ENCODE data around the gene PCDH8.

PCDH8 gene

GRCh38 chr13:52848455-52849195 lies at the start of gene PCDH8:
PCDH8 (minus strand) TSS chr13:52848640; CDS start chr13:52848436, 204 bp downstream.
- DNase-seq (ENCODE audit: low read depth) = no peak

- DNase-seq (ENCODE audit: low read depth) = no peak
Observed at GRCh38 chr13:52896827-52897659, 48.6 kb upstream of the PCDH8 start.

- no peak for DNase-seq (ENCODE audit: low read depth)
Observed at GRCh38 chr13:52894413-52894812, 46.0 kb upstream of the PCDH8 start.

GRCh38 chr13:52892925-52893324 lies 44.5 kb upstream of the PCDH8 start:
- no peak for DNase-seq (ENCODE audit: low read depth)

GRCh38 chr13:52891706-52892105 lies 43.3 kb upstream of the PCDH8 start:
- DNase-seq (ENCODE audit: low read depth) = no peak

- no peak for DNase-seq (ENCODE audit: low read depth)
Observed at GRCh38 chr13:52887165-52887564, 38.7 kb upstream of the PCDH8 start.

GRCh38 chr13:52885141-52885540 lies 36.7 kb upstream of the PCDH8 start:
- DNase-seq (ENCODE audit: low read depth) = no peak

GRCh38 chr13:52884429-52885010 lies 36.1 kb upstream of the PCDH8 start:
- no peak for DNase-seq (ENCODE audit: low read depth)

- DNase-seq (ENCODE audit: low read depth) = no peak
Observed at GRCh38 chr13:52882785-52883184, 34.3 kb upstream of the PCDH8 start.

GRCh38 chr13:52879950-52880741 lies 31.7 kb upstream of the PCDH8 start:
- no peak for DNase-seq (ENCODE audit: low read depth)

- DNase-seq (ENCODE audit: low read depth) = no peak
Observed at GRCh38 chr13:52878831-52879230, 30.4 kb upstream of the PCDH8 start.

GRCh38 chr13:52870143-52870542 lies 21.7 kb upstream of the PCDH8 start:
- no peak for DNase-seq (ENCODE audit: low read depth)

GRCh38 chr13:52869621-52870020 lies 21.2 kb upstream of the PCDH8 start:
- DNase-seq (ENCODE audit: low read depth) = no peak

GRCh38 chr13:52869050-52869449 lies 20.6 kb upstream of the PCDH8 start:
- DNase-seq (ENCODE audit: low read depth) = no peak

GRCh38 chr13:52868190-52868589 lies 19.8 kb upstream of the PCDH8 start:
- no peak for DNase-seq (ENCODE audit: low read depth)

- DNase-seq (ENCODE audit: low read depth) = no peak
Observed at GRCh38 chr13:52864941-52865340, 16.5 kb upstream of the PCDH8 start.

- no peak for DNase-seq (ENCODE audit: low read depth)
Observed at GRCh38 chr13:52862358-52863206, 14.1 kb upstream of the PCDH8 start.

- no peak for DNase-seq (ENCODE audit: low read depth)
Observed at GRCh38 chr13:52852444-52852843, 4.0 kb upstream of the PCDH8 start.

- no peak for DNase-seq (ENCODE audit: low read depth)
Observed at GRCh38 chr13:52851137-52851962, 2.9 kb upstream of the PCDH8 start.

- DNase-seq (ENCODE audit: low read depth) = no peak
Observed at GRCh38 chr13:52850396-52851136, 2.1 kb upstream of the PCDH8 start.

All from non-pigmented ciliary epithelial cell (primary cell).